IMR-90 (cell line): Measurements from ENCODE around the gene PCSK1N.

Source experiments
- POLR2A ChIP-seq: IDR thresholded peaks from 2 replicates; pipeline ENCODE4 v1.6.1; 2012; ENCODE audit warnings: mild to moderate bottlenecking, low read depth, low read length
- TF ChIP-seq, protein P1 (sequence below): conservative IDR thresholded peaks from 2 replicates; pipeline ENCODE4 v1.5.1; 2012; ENCODE audit warnings: mild to moderate bottlenecking, low read depth, low read length, improper control_type of control experiment

DNA sequence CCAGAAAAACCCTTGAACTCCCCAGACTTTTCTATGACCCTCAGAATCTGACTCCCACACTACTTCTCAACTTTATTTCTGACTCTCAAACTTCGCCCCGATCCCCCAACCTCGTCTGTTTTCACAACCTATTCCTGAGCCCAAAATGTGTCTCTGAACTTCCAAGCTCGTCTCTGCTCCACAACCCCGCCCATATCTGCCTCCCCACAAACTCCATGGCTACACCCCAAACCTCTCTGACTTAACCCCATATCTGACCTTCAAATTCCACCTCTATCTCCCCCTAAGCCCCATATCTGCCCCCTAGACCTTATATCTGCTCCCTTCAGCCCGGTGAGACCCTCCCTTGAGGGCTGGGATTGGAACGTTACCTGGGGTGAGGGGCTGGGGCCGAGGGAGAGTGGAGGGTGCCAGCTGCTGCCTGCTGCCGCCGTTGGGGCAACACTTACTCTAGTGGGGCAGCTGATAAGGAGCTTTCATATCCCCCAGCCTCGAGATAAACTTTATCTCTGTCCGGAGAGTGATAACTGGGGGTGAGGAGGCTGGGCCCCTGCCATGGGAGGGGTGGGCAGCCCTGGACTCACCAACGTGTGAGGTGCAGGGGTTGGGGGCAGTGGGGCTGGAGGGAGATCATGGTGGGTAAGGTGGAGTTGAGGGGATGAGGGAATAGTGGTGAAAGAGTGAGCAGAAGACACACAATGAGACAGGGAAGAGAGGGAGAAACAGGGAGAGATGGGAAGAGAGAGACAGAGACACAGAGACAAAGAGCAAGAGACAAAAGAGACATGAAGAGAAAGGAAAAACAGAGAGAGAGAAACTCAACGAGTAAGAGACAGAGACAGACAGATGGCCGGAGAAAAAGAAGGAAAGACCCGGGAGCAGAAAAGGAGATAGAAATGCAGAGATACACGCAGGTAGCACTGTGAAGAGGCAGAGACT is 47.6 kb downstream of the PCSK1N start:
- TF ChIP-seq, protein P1, sequence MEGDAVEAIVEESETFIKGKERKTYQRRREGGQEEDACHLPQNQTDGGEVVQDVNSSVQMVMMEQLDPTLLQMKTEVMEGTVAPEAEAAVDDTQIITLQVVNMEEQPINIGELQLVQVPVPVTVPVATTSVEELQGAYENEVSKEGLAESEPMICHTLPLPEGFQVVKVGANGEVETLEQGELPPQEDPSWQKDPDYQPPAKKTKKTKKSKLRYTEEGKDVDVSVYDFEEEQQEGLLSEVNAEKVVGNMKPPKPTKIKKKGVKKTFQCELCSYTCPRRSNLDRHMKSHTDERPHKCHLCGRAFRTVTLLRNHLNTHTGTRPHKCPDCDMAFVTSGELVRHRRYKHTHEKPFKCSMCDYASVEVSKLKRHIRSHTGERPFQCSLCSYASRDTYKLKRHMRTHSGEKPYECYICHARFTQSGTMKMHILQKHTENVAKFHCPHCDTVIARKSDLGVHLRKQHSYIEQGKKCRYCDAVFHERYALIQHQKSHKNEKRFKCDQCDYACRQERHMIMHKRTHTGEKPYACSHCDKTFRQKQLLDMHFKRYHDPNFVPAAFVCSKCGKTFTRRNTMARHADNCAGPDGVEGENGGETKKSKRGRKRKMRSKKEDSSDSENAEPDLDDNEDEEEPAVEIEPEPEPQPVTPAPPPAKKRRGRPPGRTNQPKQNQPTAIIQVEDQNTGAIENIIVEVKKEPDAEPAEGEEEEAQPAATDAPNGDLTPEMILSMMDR = no peak
- TF ChIP-seq POLR2A = no peak
